ENCODE results near the gene NRXN3.

GRCh38 chr14:79840103-79840502 is 1669.9 kb downstream of the NRXN3 start:
- TF ChIP-seq CTCF (IDR thresholded peaks at IDR 0.05; ENCODE audit: poor library complexity), result no peak
- TF ChIP-seq EZH2phosphoT487 (IDR thresholded peaks at IDR 0.05; ENCODE audit: low read depth, severe bottlenecking, unreplicated experiment), result no peak
